ENCODE data around the gene NRG2. TPM values are rescaled to one million over a fixed set of nuclear protein-coding genes. Genes with fewer than 3 reads are reported as not detected.

Gene NRG2
- total RNA-seq, result 0.32 and 0.60 TPM in 2 replicates

GRCh38 chr5:140042643-140043507 lies at the start of gene NRG2:
Gene NRG2 (minus strand): TSS chr5:140043299.

Other genes with a start within 250 kb of the NRG2 start
- under 0.01 and 0.17 TPM in 2 replicates for gene PSD2, start 247.5 kb downstream of the NRG2 start, total RNA-seq
- gene PURA, start 70.8 kb upstream of the NRG2 start, total RNA-seq, result 18.4 and 30.7 TPM in 2 replicates
- 9.1 and 10.3 TPM in 2 replicates for gene IGIP, start 82.6 kb upstream of the NRG2 start, total RNA-seq
- 13.0 and 14.5 TPM in 2 replicates for gene CYSTM1, start 131.9 kb upstream of the NRG2 start, total RNA-seq